Right kidney (tissue), 9 donors: ENCODE data around the gene ZNF521.

ENCODE experiments used
- DNase-seq: peaks from one replicate; pipeline ENCODE4 v3.0.0-alpha.2; 2016
- long read RNA-seq, 8 donors: transcript quantifications; one replicate each; lab custom pipeline, GENCODE V29; 2026

The ZNF521 gene
- long read RNA-seq, donor 1, full-length matches to known transcripts = 1 of 9 reads
- long read RNA-seq, donor 1, partial matches to known transcripts = 8 of 9 reads
- long read RNA-seq, donor 1, other reads (novel, unspliced or antisense) = 0 of 9 reads
- long read RNA-seq, donor 2, partial matches to known transcripts = 8 of 9 reads
- long read RNA-seq, donor 2, other reads (novel, unspliced or antisense) = 0 of 9 reads
- long read RNA-seq, donor 3, full-length matches to known transcripts = 2 of 2 reads
- long read RNA-seq, donor 3, partial matches to known transcripts = 0 of 2 reads
- long read RNA-seq, donor 3, other reads (novel, unspliced or antisense) = 0 of 2 reads
- long read RNA-seq, donor 4, full-length matches to known transcripts = 2 of 7 reads
- long read RNA-seq, donor 4, partial matches to known transcripts = 5 of 7 reads
- long read RNA-seq, donor 4, other reads (novel, unspliced or antisense) = 0 of 7 reads
- long read RNA-seq, donor 5, full-length matches to known transcripts = 3 of 8 reads
- long read RNA-seq, donor 5, partial matches to known transcripts = 5 of 8 reads
- long read RNA-seq, donor 5, other reads (novel, unspliced or antisense) = 0 of 8 reads
- long read RNA-seq, donor 6, full-length matches to known transcripts = 4 of 4 reads
- long read RNA-seq, donor 6, partial matches to known transcripts = 0 of 4 reads
- long read RNA-seq, donor 6, other reads (novel, unspliced or antisense) = 0 of 4 reads
- long read RNA-seq, donor 7 = 0 reads
- long read RNA-seq, donor 8, full-length matches to known transcripts = 3 of 9 reads
- long read RNA-seq, donor 8, partial matches to known transcripts = 6 of 9 reads
- long read RNA-seq, donor 8, other reads (novel, unspliced or antisense) = 0 of 9 reads

- DNase-seq = peak; percentile 97
Measured at GRCh38 chr18:25351777-25352628, at the start of gene ZNF521. Gene ZNF521, minus strand, starts transcription at chr18:25352166. Its CDS starts 1,220 bp downstream, at chr18:25350946.

- no peak for DNase-seq
Measured at GRCh38 chr18:25399554-25399953, 47.6 kb upstream of the ZNF521 start.

GRCh38 chr18:25392192-25392591, 40.2 kb upstream of the ZNF521 start:
- no peak for DNase-seq

GRCh38 chr18:25373432-25374179, 21.6 kb upstream of the ZNF521 start:
- DNase-seq = no peak

GRCh38 chr18:25370391-25370790, 18.4 kb upstream of the ZNF521 start:
- no peak for DNase-seq

- no peak for DNase-seq
Measured at GRCh38 chr18:25365242-25365641, 13.3 kb upstream of the ZNF521 start.

GRCh38 chr18:25364732-25365131, 12.8 kb upstream of the ZNF521 start:
- DNase-seq = no peak

- DNase-seq = no peak
Measured at GRCh38 chr18:25360301-25360899, 8.4 kb upstream of the ZNF521 start.

GRCh38 chr18:25353080-25353479, 1.1 kb upstream of the ZNF521 start:
- no peak for DNase-seq

- peak; percentile 48 for DNase-seq
Measured at GRCh38 chr18:25352629-25353005, 651 bp upstream of the ZNF521 start.

- no peak for DNase-seq
Measured at GRCh38 chr18:25351280-25351775, 638 bp downstream of the ZNF521 start.

- peak; percentile 91 for DNase-seq
Measured at GRCh38 chr18:25350489-25351251, 1.3 kb downstream of the ZNF521 start.

- DNase-seq = peak; percentile 83
Measured at GRCh38 chr18:25349926-25350487, 2.0 kb downstream of the ZNF521 start.

- DNase-seq = peak; percentile 92
Measured at GRCh38 chr18:25349131-25349925, 2.6 kb downstream of the ZNF521 start.

GRCh38 chr18:25348386-25349130, 3.4 kb downstream of the ZNF521 start:
- no peak for DNase-seq

- DNase-seq = no peak
Measured at GRCh38 chr18:25346561-25346960, 5.4 kb downstream of the ZNF521 start.

GRCh38 chr18:25345081-25345866, 6.7 kb downstream of the ZNF521 start:
- DNase-seq = no peak
